H1 (cell line): ENCODE data around the gene COMT. TPM values are rescaled to one million over a fixed set of nuclear protein-coding genes. Genes with fewer than 3 reads are reported as not detected.

Experiments
- ASH2L ChIP-seq: fragments of 200-600, 300-600 bp; sonication (generic); IDR thresholded peaks from one replicate; pipeline ENCODE4 v1.7.1; 2017; ENCODE audit warnings: low read length
- ATF2 ChIP-seq: IDR thresholded peaks from 2 replicates; pipeline ENCODE4 v1.6.1; 2012; ENCODE audit warnings: low read length, inconsistent platforms
- CEBPB ChIP-seq: IDR thresholded peaks from 2 replicates; pipeline ENCODE4 v1.6.1; 2012; ENCODE audit warnings: low read depth, low read length
- CTBP2 ChIP-seq: IDR thresholded peaks from 2 replicates; pipeline ENCODE4 v1.7.0; 2011; ENCODE audit warnings: borderline replicate concordance, mild to moderate bottlenecking, moderate library complexity, mixed read lengths, low read length; ENCODE audit not compliant: insufficient read depth, insufficient read length
- FOSL1 ChIP-seq: IDR thresholded peaks from 2 replicates; pipeline ENCODE4 v1.6.1; 2011; ENCODE audit warnings: mild to moderate bottlenecking, low read depth, low read length, moderate library complexity; ENCODE audit not compliant: insufficient read depth
- KDM4A ChIP-seq: IDR thresholded peaks from one replicate; pipeline ENCODE4 v1.7.1; 2012; ENCODE audit warnings: low read depth, mild to moderate bottlenecking, moderate library complexity, low read length, inconsistent platforms; ENCODE audit not compliant: severe bottlenecking
- SAP30 ChIP-seq: fragments of 300-600 bp; sonication (generic); IDR thresholded peaks from 2 replicates; pipeline ENCODE4 v1.7.1; 2012; ENCODE audit warnings: low read length, moderate library complexity, mild to moderate bottlenecking, inconsistent platforms; ENCODE audit not compliant: insufficient read depth, insufficient replicate concordance
- SIRT6 ChIP-seq: IDR thresholded peaks from one replicate; pipeline ENCODE4 v1.7.1; 2012; ENCODE audit warnings: low read length, inconsistent platforms
- YY1 ChIP-seq: IDR thresholded peaks from 2 replicates; pipeline ENCODE4 v1.6.1; 2011; ENCODE audit warnings: low read depth, mild to moderate bottlenecking, low read length
- polyA plus RNA-seq, 7 experiments: library from polyadenylated mRNA; depleted of rRNA in 3 of 7; stranded (reverse) in 5 of 7; unstranded in 2 of 7; fragments of >200 nt in 5 of 7; fragments of 200-250 nt in 2 of 7; gene quantifications; 1 replicate in 5 of 7; 2 replicates in 1 of 7; 4 replicates in 1 of 7; pipeline versions ENCODE4 v1.2.1 to v1.2.3, GENCODE V29; 2011 to 2013; ENCODE audit warnings: missing spikeins in 2 of 7, mixed read lengths in 2 of 7
- total RNA-seq: library from RNA; stranded (reverse); fragmentation: NEBNext Ultra II Directional; extraction: Animal tissue kit (Norgen Biotek cat#: 25700); gene quantifications from 2 replicates; pipeline ENCODE4 v1.2.1, GENCODE V29; 2021

Gene COMT
- total and polyA plus RNA-seq, 2 of the 8 experiments (the other 6 are each of a cell fraction or from before 2014, with no cell fraction given), result 15.2 to 33.7 TPM

- TF ChIP-seq ATF2 (no peak), ASH2L (no peak), FOSL1 (no peak), SAP30 (no peak), CTBP2 (no peak), CEBPB (no peak), KDM4A (no peak), SIRT6 (no peak), YY1 (no peak)
- TF ChIP-seq, all 59 proteins: peak for 0
Observed at GRCh38 chr22:19990609-19991394, 49.2 kb downstream of the COMT start (continued).
